NCI-H146 (cell line): ENCODE data around the gene CLEC17A.
"Not testable (repeated sequence)": the region's sequence is repeated elsewhere in the genome, so short reads cannot be mapped to it uniquely, and the experiment has no call there.

Experiments used
- DNase-seq: peaks from one replicate; lab custom pipeline; 2025; lab: John Stamatoyannopoulos, UW

CLEC17A gene

DNA sequence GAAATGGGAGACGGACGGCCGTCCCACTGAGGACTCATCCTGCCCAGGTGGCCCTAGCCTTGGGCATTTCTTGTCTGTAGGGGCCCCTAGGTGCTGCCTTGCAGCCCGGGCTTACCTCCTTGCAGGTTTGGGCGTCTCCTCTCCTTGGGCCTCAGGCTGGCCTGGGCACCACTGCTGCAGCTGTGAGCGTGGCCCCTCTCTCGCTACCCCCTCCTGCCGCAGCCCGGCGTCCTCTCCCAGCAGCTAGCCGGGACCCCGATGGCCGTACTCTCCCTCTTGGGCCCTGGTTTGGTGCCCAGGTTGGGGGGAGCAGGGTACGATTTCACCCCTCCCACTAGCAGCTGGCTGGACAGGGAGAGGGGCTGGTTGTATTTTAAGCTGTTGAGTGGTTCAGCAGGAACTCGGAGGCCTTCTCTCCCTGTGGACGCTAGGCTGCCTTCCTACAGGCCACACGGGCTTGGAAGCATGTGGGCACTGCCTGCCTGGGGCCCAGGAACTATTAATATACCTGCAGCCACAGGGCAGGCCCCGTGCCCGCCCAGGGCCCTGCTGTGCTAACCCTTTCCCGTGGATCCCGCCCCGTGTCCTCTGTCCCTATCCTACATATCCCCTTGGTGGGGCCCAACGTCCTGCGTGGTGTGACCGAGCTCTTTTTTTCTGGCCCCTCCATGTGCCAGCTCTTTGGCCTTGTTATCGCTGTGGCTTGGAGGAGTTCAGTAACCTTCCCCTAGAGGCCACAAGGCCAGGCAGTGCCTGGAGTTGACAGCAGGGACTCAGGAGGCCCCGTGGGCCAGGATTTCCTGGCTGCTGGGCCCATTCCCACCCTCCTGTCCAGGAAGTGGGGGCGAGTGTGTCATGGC lies 22.7 kb upstream of the CLEC17A start:
- no peak for DNase-seq

DNA sequence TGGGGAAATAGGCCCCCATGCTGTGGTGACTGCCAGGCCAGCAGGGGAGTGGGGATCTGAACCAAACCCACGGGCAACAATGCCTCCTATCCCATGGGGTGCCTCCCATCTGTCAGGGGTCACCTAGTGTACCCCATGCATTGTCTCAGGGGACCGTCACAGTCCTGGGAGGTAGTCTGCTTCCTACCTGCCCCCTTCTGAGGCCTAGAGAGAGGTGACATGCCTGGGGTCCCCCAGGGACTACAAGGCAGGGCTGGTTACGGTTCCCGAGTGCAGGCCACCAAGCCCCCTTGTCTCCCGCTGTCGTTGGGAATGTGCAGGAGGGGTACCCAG lies 22.1 kb upstream of the CLEC17A start:
- no peak for DNase-seq

DNA sequence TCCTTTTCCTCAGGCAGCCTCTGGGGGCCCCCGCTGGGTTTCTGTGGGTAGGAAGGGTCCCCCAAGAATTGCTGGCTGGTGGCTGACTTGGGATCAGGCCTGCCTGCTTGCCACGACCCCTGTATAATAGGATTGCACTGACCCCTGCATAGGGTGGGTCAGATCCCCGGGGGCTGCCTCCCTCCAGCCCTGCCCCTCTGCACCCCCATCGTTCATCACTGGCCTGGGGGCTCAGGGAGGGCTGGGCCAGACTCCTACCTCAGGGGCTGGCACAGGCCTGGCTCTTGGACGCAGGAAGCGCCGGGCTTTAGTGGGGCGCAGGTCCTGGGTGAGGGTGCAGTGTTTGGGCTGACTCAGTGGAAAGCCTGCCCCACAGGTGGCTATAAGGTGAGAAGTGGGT lies 21.6 kb upstream of the CLEC17A start:
- DNase-seq: no peak

DNA sequence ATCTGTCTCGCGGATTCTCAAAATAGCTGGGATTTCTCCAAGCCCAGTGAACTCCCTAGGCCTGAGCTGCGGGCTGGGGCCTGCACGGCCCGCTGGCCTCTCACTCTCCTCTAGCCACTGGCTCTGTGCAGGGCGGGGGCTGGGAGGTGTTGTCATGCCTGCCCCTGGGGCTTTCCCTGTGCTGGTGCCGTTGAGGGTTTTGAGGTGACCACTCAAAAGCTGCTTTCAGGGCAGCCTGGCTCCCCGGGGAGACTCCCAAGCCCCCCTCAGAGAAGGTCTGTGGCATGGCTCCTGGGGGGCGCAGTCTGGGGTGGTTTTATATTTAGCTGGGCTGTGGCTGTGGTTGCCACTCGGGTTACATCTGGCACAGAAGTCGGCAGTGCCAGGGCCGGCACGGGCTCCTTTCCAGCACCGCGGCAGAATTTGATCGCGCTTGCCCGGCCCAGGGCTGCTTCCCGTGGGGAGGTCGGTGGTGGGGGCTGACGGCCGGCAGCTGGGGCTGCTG lies 21.0 kb upstream of the CLEC17A start:
- no peak for DNase-seq

DNA sequence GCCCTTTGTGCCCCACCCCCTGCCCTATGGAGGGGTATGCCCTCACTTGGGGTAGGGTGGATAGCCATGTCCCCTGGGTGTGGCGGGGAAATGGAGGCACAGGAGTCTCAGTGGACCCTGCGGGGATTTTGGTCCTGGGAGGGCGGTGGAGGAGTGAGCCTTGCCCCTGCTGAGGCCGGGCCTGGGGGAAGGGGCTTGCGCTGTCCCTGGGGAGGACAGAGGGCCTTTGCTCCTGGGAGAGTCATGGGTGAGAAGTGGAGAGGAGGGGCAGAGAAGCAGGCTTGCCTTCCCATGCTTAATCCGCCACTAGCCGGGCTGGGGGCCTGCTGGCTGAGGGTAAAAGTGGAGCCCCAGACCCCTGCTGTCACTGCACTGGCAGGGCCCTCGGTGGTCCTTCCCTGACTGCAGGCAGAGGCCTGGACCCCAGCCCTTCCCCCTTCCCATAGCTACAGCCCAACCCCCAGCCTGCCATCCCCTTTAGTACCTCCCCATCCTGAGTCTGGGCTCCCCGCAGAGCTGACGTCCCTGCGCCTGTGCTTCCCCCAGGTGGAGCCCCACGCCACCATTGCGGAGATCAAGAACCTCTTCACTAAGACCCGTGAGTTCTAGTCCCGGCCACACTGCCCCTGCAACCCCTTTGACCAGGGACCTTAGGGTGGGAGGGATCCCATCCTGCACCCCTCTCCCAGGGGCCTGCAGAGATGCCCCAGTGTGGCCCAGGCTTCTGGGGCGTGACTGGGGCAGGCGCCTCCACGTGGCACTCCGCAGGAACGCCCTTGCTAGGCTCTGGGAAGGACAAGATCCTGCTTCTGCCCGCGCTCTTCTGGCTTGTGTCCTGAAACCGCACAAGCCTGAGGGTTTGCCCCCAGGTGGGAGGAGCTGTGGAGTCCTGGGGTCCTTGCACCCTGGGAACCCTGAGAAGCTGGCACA lies 20.0 kb upstream of the CLEC17A start:
- no peak for DNase-seq

DNA sequence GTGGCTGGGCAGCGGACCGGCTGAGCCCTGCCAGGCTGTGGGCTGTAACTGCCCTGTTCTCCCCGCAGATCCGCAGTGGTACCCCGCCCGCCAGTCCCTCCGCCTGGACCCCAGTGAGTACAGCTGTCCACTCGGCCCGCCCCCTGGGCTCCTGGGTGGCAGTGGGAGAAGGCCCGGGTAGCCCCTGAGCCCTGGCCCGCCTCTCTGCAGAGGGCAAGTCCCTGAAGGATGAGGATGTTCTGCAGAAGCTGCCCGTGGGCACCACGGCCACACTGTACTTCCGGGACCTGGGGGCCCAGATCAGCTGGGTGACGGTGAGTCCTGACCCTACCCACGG lies 19.3 kb upstream of the CLEC17A start:
- DNase-seq: no peak

DNA sequence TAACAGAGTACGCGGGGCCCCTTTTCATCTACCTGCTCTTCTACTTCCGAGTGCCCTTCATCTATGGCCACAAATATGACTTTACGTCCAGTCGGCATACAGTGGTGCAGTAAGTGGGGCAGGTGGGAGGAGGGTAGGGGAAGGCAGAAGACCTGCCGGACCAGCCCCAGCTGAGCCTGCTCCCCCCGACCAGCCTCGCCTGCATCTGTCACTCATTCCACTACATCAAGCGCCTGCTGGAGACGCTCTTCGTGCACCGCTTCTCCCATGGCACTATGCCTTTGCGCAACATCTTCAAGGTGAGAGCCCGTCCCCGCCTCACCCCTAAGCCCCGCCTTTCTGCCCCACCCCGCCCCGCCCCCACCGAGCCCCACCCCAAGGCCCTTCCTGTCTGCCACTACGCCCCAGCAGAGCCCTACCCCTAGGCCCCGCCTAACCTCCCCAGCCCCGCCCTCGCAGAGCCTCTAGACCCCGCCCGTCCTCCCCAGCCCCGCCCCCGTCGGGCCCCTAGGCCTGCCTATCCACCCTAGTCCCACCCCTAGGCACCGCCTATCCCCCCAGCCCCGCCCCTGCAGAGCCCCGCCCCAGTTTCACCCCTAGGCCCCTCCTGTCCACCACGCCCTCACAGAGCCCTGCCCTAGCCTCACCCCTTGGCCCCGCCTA lies 18.8 kb upstream of the CLEC17A start:
- peak; percentile 32 for DNase-seq

DNA sequence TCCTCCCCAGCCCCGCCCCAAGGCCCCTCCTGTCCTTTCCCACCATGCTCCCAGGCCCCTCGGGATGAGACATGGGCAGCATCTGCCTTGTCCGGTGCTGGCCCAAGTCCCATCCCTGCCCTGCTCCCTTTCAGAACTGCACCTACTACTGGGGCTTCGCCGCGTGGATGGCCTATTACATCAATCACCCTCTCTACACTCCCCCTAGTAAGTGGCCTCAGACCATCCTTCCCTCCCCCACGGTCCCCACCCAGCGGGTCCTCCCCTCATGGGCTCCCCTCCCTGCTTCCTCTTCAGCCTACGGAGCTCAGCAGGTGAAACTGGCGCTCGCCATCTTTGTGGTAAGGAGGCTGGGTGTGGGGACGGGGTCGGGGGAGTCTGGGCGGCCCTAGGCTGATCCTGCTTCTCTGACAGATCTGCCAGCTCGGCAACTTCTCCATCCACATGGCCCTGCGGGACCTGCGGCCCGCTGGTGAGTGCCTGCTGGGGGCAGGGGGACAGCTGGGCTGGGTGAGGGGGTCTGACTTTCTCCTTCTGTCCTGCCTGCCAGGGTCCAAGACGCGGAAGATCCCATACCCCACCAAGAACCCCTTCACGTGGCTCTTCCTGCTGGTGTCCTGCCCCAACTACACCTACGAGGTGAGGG lies 18.1 kb upstream of the CLEC17A start:
- not testable (repeated sequence) for DNase-seq

DNA sequence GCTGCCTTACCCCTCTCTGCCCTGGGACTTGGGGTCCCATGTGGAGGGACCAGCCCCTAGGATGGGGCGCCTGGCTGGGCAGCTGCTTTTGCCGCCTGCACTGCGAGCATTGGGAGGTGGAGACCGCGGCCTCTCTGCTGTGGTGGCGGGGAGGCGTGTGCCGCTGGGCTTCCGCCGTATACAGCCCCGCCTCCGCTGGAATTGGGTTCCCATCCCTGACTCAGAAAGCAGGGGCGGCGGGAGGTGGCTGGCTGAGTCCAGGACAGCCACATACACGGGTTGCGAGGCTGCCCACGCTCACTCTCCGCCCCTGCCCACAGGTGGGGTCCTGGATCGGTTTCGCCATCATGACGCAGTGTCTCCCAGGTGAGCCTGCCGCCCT lies 17.6 kb upstream of the CLEC17A start:
- no peak for DNase-seq

DNA sequence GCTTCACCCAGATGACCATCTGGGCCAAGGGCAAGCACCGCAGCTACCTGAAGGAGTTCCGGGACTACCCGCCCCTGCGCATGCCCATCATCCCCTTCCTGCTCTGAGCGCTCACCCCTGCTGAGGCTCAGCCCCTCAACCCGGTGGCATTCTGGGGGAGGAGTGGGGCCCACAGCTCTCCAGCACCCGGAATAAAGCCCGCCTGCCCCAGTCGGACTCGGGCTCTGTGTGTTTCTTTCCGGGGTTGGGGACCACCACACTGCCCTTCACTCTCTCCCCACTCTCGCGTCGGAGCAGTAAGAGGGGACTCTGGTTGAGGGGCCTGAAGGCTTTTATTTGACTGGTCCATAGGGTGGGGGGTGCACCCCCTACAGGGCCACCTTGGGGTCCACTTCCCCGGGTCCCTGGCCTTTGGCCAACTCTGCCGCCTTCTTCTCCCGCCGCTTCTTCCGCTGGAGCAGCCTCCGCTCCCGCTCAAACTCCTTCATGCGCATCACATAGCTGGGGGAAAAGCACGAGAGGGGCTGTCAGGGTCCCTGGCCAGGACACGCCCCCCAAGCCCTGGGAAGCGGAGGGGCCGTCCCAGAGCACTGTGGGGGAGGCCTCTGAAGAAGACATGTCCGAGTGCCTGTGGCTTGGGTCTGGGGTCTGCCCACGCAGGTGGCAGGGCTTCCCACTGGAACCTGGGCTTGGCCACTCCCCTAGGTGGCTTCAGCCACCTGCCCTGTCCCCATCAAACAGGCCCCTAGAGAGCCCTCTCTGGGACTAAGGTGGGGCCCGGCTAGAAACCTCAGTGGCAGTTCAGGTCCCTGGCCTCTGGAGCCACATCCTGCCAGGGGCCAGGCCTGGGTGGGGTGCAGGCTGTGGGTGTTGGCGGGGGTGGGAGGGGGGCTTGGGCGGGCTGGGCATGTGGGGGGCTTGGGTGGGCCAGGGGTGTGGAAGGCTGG lies 16.8 kb upstream of the CLEC17A start:
- DNase-seq: no peak

DNA sequence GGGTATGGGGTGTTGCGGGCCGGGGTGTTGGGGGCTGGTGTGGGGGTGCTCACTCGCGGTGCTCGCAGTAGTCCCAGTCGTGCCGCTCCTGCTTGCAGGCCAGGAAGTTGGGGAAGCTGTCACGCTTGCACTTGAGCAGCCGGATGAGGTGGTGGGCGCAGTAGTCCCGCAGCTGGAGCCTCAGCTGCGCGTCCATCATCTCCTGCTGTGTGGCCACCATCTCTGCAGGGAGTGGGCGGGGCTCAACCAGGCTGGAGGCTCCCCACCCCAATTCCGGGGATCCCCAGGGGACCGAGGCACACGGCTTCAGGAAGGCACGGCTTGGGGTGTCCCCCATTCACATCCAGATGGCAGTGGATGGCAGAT lies 16.2 kb upstream of the CLEC17A start:
- DNase-seq: no peak

DNA sequence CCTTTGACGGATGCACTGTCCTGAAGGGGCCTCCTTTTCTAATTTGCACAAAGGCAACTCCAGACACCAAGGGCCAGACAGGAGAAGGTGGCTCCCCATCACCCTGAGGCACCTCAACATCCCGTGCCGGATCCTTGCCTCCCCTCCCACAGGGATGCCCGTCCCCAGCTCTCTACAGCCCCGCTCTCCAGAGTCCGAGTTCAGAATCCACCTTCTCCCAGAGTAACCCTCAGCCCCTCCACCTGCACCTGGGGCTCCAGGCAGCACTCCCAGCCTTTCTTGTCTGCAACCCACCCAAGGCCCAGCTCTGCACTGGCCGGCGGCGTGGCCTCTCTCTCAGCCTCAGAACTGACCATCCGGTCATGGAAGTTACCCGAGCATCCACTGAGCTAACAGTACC lies 15.8 kb upstream of the CLEC17A start:
- no peak for DNase-seq

DNA sequence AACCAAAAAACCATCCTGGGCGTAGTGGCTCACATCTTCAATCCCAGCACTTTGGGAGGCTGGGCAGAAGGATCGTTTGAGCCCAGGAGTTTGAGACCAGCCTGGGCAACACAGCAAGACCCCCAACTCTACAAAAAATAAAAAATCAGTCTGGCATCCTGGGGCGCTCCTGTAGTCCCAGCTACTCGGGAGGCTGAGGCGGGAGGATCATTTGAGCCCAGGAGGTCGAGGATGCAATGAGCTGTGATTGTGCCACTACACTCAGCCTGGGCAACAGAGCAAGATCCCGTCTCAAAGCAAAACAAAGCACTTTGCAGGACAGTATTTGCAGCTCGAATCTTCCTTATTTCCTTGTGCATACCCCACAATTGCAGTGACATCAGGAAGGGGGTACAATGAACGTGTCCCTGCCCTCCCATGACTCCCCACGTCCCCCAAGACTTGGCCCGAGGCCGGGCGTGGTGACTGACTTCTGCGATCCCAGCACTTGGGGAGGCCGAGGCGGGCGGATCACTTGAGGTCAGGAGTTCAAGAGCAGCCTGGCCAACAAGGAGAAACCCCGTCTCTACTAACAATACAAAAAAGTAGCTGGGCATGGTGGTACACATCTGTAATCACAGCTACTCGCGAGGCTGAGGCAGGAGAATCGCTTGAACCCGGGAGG lies 11.9 kb upstream of the CLEC17A start:
- DNase-seq: no peak

DNA sequence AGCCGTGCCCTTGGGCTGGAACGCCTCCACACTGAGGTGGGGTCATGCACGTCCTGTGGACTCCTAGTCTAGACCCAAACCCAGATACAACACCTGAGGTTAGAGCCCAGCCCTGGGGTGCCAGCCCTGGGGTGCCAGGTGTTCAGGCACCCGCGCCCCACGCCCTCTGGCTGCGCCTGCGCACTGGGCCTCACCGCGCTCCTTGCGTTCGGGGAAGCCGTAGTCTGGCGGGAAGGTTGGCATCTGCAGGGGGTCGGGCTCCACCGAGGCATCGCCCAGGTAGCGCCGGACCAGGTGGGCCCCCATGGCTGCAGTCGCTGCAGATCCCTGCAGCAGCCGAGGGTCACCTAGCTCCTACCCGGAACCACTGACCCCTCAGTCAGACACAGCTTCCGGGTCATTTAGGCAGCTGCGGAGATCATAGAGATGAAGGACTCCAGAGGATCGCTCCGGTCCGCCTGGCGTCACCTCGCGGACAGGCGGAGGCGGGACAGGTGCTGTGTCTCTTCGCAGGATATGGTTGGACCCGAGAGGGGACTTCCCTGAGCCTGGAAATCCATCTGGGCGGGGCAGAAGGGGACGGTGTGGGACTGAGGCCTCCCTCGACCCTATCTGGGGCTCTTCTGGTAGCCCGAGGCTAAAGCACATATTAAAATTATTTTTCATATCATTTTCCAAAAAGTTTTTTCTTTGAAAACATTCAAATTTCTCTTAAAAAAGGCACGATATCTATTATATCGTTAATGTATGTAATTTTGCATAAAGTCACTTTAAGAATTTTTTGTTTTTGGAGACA lies 11.0 kb upstream of the CLEC17A start, which contains the start of gene NDUFB7:
Gene NDUFB7 (minus strand): TSS at position 372 of the 796 bp plus-strand sequence. CDS start 66 bp downstream, at position 306.
- DNase-seq: peak; percentile 97

DNA sequence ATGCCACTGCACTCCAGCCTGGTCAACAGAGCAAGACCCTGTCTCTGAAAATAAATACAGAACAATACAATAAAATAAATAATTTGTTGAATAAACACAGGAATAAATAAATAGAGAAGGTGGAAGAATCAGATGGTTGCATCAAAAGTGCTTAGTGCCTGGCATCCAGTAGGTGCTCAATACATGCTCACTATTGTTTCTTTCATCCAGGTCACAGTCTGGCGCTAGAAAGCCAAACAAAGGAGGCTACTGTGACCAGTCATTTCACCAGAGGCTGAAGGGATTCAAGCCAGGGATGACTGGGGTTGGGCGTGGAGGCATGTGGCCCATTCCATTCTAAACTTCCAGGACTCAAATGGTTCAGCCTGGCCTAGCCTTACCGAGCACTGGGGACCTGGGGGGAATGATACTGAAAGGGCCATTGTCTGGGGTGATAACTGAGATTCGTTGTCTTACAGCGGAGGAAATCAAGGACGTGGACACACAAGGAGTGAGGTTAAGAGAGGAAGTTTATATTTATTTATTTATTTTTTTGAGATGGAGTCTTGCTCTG lies 7.4 kb upstream of the CLEC17A start:
- no peak for DNase-seq

DNA sequence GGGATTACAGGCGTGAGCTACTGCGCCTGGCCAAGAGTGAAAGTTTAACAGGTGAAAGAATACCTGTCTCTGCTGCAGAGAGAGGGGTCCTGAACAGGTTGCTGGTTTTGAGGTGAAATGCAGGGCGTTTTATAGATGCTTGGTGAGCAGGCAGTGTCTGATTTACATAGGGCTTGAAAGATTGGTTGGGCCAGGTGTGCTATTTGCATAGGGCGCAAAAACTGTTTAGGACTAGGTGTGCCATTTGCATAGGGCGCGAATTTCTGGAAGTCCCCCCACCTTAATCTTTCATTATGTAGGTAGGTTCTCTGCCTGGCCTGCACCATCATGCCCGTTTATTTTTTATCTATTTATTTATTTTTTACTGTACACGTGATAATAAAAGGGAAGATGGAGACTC lies 6.5 kb upstream of the CLEC17A start:
- no peak for DNase-seq

DNA sequence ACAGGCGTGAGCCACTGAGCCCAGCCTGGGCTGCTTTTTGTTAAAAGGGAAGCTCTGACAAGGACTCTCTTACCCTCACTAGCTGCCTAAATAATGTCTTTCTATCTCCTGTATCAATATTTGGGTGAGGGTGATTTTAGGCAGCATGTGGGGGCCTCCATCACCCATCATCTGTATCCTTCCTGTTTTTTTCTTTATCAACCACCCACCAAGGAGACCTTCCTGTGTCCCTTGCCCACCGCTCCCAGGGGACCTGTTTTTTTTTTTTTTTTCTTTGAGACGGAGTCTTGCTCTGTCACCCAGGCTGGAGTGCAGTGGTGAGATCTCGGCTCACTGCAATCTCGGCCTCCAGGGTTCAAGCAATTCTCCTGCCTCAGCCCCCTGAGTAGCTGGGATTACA lies 5.6 kb upstream of the CLEC17A start:
- DNase-seq: no peak

DNA sequence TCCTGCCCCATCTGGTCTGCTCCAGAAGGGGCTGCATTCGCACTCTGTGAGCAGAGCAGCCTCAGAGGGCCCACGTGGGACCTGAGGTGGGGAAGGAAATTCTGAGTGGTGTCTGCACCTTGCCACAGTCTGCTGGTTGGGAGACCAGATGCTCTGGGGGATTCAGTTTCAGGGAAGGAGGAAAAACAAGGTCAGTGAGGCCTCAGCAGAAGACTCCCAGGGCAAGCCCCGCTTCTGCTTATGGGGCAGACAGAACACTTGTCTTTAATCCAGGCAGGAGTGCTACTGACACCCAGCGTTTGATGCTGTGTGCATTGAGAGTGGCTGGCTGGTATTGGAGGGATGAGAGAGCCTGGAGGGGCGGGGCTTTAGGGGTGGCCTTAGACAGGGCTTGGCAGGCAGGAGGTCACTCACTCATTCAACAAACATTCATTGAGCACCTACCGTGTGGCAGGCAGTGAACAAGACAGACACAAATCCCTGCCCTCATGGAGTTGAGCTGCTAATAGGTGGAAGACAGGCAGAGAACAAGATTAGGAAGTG lies 4.9 kb upstream of the CLEC17A start:
- no peak for DNase-seq
